Prostate gland (tissue), 2 donors: ENCODE results near the gene CACNA1S.

ENCODE experiments used
- CTCF ChIP-seq, 4 experiments: fragments of 200-600 bp in 2 of 4; fragments of 450-650 bp in 2 of 4; sonication (generic) in 2 of 4; IDR thresholded peaks; 1 replicate in 3 of 4; 2 replicates in 1 of 4; pipeline ENCODE4 v1.5.1; 2016 to 2019; ENCODE audit warnings: antibody characterized with exemption in 4 of 4, mild to moderate bottlenecking in 2 of 4, moderate library complexity in 2 of 4
- POLR2A ChIP-seq: fragments of 450-650 bp; IDR thresholded peaks from one replicate; pipeline ENCODE4 v1.6.1; 2016; ENCODE audit warnings: antibody characterized with exemption, mild to moderate bottlenecking

- TF ChIP-seq CTCF (IDR thresholded peaks at IDR 0.05) (no peak), POLR2A (no peak)
Observed at GRCh38 chr1:201017828-201018163, 94.4 kb downstream of the CACNA1S start.
